HG03196 (cell line): ENCODE data around the gene FMNL3.
"Not testable (repeated sequence)": the region's sequence is repeated elsewhere in the genome, so short reads cannot be mapped to it uniquely, and the experiment has no call there.

ENCODE experiments used
- ATAC-seq: cut with Tn5 transposase; IDR thresholded peaks from one replicate; pipeline ENCODE4 v1.9.1; 2021; ENCODE audit not compliant: unreplicated experiment

FMNL3 gene

DNA sequence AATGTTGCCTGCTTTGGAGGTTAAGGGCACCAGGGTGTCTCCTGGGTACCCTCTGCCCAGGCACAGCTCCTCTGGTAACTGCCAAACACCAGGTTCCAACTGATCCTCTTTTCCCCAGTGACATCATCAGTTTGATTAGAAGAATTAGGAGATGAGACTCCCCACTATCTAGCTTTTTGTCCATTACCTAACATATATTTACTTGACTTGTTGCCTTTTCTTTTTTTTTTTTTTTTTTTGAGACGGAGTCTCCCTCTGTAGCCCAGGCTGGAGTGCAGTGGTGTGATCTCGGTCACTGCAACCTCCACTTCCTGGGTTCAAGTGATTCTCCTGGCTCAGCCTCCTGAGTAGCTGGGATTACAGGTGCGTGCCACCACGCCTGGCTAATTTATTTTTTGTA lies 101.7 kb downstream of the FMNL3 start, which contains the start of gene FAM186B:
Gene FAM186B (minus strand): TSS at position 101 of the 400 bp plus-strand sequence. CDS start 162 bp downstream, outside the sequence.
- not testable (repeated sequence) for ATAC-seq

DNA sequence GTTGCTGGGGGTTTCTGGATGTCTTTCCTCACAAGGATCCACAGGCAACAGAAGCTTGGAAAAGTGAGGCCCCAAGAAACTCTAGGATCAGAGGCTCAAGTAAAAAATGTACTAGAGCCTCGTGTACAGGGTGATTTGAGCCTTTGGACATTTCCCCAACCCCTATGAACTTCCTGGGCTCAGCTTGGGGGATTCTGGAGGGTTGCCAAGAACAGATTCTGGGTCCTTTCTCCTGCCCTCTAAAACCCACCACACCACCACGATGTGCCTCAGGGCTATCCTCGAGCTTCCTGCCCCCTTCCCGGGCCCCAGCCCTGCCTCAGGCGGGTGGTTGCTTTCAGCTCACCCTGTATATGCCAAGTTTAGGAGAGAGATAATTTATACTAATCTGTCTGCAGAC lies 102.3 kb downstream of the FMNL3 start:
- no peak for ATAC-seq

DNA sequence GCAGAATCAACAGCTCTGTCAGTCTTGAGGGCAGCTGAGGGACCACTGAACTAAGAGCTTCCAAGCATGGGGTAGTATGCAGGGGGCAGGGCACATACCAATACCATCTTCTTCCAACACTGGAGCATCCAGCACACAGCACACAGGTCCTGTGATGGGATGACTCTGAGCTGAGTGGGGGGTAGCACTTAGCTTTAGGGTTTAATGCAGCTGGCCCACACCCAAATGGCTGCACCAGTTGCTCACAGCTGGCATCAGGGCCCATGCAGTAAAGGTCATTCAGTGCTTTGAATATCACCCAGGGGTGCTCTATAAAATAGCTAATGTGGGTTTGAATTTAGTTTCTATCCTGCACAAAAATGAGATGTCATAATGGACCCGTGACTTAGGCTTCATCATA lies 103.5 kb downstream of the FMNL3 start:
- ATAC-seq, result no peak

DNA sequence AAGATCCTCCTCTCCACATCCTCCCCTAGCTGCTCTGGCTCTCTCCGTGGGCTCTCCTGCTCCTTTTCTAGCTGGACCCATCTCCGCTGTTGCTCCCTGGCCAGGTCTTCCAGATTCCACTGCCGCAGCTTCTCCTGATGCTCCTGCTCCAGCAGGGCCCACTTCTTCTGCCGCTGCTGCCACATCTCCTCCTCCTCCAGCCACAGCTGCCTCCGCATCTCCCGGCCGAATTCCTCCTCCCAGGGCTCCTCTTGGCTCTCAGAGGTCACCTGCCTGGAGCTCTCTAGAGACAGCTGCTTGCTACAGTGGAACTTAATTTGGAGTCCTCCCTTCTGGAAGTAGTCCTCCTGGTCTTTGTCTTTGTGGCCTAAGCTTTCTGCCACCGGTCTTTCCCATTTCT lies 107.2 kb downstream of the FMNL3 start:
- ATAC-seq, result no peak

DNA sequence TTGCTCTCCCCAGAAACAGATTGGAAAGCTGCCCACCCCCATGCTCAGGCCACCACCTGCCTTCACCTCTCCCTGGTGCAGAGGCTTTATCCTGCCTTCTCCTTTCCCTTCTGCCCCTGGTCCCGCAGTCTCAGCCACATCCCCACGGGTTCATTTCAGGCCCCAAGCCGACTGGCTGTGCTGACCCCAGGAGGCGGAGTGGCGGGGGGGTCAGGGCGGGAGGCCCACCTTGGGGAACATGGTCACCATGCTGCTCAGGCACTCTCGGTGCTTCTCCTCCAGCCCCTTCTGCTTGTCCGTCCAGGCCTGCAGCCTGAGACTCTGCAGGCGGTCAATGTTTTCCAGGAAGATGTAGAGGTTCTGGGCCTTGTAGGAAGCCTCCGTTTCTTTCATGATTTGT lies 108.7 kb downstream of the FMNL3 start:
- ATAC-seq, result no peak

DNA sequence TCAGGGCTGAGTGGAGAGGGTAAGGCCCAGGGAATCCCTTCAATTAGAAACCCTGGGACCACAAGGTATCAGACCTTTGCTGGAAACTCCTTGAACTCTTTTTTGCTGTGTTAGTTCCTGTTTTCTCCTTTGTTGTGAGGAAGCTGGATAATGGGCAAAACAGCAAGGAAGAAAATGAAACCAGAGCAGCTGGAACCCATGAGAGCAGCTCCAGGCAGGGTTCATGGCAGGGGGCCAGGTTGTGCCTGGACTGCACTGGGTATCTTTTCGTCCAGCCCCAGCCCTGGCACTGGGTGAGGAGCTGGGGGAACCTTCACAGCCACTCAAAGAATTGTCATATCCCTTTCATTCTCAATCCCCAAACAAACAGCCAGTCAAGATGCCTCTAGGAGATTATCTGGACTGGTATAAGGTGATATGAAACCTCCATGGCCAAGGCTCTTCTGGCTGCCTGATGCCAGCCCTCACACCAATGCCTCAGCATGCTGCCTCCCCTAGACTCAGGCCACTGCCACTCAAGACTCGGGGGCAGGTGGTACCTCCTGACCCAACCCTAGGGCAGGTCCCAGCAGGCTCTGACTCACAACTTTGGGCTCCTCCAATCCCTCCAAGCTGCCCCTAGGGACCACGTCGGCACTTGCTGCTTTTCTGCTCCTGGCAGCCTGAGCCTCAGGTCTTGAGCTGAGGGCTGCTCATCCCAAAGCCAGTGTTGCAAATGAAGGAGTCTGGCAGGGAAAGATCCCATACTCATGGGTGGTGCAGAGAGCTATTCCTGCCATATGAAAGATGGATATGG lies 118.3 kb downstream of the FMNL3 start:
- no peak for ATAC-seq

DNA sequence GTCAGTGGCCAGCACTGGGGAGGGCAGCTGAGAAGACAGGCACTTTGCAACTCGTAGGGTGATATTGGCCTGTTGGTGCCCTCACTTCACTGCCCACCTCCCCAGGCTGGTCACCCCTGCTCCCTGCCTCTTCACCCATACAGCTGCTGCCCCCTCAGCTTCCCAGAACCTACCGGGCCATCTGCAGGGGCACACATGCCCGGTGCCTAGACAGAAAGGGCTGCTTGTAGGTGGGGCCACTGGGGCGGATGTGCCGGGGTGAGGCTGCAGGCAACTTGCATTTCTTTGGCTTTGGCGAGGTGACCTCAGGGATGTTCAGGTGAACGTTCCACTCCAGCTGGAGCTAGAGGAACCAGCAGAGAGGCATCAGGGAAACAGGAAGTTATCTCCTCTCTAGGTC lies 118.9 kb downstream of the FMNL3 start:
- ATAC-seq, result no peak

DNA sequence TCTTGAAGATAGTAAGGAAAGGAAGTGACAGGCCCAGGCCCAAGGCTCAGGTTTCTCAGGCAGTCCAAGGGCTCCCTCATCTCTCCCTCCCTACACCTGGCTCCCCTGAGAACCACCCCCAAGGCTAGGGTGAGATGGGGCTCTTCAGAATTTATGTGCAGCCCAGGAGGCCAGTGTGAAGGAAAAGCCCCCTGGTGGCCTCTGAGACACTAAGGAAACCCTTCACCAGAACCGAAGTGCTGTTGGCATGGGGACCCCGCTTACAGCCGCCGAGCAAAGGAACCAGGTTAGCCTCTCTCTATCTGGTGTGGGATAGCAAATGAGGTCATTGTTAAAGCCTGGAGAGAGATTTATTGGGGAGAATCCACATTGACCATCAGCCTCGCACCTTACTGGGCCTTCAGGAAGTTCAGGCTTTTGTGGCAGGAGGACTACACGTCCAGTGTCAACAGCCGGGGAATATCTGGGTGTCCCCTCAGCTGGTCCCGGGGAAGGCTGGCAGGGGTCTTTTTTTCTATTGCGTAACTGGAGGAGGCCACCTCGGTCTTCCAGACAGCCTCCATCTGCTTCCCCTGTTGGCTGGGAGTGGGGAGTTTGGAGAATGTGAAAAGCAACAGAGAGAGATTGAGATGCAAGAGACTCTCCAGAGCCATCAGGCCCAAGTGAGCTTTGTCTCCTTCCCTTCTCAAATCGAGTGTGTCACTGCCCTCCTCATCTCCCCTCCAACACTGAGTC lies 119.9 kb downstream of the FMNL3 start:
- no peak for ATAC-seq
